ENCODE measurements around the gene PARD3.
"Not testable (repeated sequence)": the region's sequence is repeated elsewhere in the genome, so short reads cannot be mapped to it uniquely, and the experiment has no call there.

The PARD3 gene

GRCh38 chr10:34405611-34406462, 409.3 kb downstream of the PARD3 start:
- DNase-seq: no peak

GRCh38 chr10:34403512-34403911, 411.6 kb downstream of the PARD3 start:
- no peak for DNase-seq

GRCh38 chr10:34400075-34400474, 415.0 kb downstream of the PARD3 start:
- DNase-seq: no peak

GRCh38 chr10:34399013-34399412, 416.1 kb downstream of the PARD3 start:
- DNase-seq: no peak

- DNase-seq: no peak
Observed at GRCh38 chr10:34397324-34397723, 417.8 kb downstream of the PARD3 start.

- DNase-seq: no peak
Observed at GRCh38 chr10:34396663-34397062, 418.4 kb downstream of the PARD3 start.

- DNase-seq: no peak
Observed at GRCh38 chr10:34392641-34393170, 422.4 kb downstream of the PARD3 start.

GRCh38 chr10:34391168-34391567, 423.9 kb downstream of the PARD3 start:
- DNase-seq: not testable (repeated sequence)

GRCh38 chr10:34389801-34390200, 425.3 kb downstream of the PARD3 start:
- no peak for DNase-seq

- no peak for DNase-seq
Observed at GRCh38 chr10:34386921-34387320, 428.2 kb downstream of the PARD3 start.

GRCh38 chr10:34384372-34384771, 430.7 kb downstream of the PARD3 start:
- DNase-seq: no peak

- DNase-seq: no peak
Observed at GRCh38 chr10:34382626-34383025, 432.5 kb downstream of the PARD3 start.

- no peak for DNase-seq
Observed at GRCh38 chr10:34380856-34381255, 434.2 kb downstream of the PARD3 start.

GRCh38 chr10:34378297-34378696, 436.8 kb downstream of the PARD3 start:
- DNase-seq: no peak

- no peak for DNase-seq
Observed at GRCh38 chr10:34377833-34378232, 437.3 kb downstream of the PARD3 start.

- peak in 1 of 56 donors; percentile 8 for DNase-seq
Observed at GRCh38 chr10:34374356-34375045, 440.6 kb downstream of the PARD3 start.

- no peak for DNase-seq
Observed at GRCh38 chr10:34373211-34373610, 441.9 kb downstream of the PARD3 start.

GRCh38 chr10:34372509-34372908, 442.6 kb downstream of the PARD3 start:
- DNase-seq: no peak

- DNase-seq: no peak
Observed at GRCh38 chr10:34370126-34370525, 445.0 kb downstream of the PARD3 start.

- DNase-seq: no peak
Observed at GRCh38 chr10:34369120-34369519, 446.0 kb downstream of the PARD3 start.

- no peak for DNase-seq
Observed at GRCh38 chr10:34364253-34365037, 450.7 kb downstream of the PARD3 start.

- no peak for DNase-seq
Observed at GRCh38 chr10:34360984-34361383, 454.1 kb downstream of the PARD3 start.
